Medulla oblongata (tissue), 1 donor: Measurements from ENCODE around the gene STMN3.
"Not testable (repeated sequence)": the region's sequence is repeated elsewhere in the genome, so short reads cannot be mapped to it uniquely, and the experiment has no call there.

ENCODE experiments used
- DNase-seq: peaks from one replicate; pipeline ENCODE4 v3.0.0-alpha.2; 2015; ENCODE audit errors: extremely low spot score

STMN3 gene

GRCh38 chr20:63636752-63637628 lies 16.2 kb downstream of the STMN3 start:
- DNase-seq: no peak

GRCh38 chr20:63635431-63636141 lies 17.6 kb downstream of the STMN3 start:
- DNase-seq: peak; percentile 34

GRCh38 chr20:63633732-63634131 lies 19.5 kb downstream of the STMN3 start:
- DNase-seq: no peak

- not testable (repeated sequence) for DNase-seq
These were observed 21.8 kb downstream of the STMN3 start for GRCh38 chr20:63631426-63631825.

GRCh38 chr20:63630956-63631355 lies 22.3 kb downstream of the STMN3 start:
- DNase-seq: not testable (repeated sequence)

- peak; percentile 44 for DNase-seq
These were observed 24.8 kb downstream of the STMN3 start for GRCh38 chr20:63628246-63628975.

- DNase-seq: no peak
These were observed 25.4 kb downstream of the STMN3 start for GRCh38 chr20:63627751-63628245.

- DNase-seq: peak; percentile 95
These were observed 26.0 kb downstream of the STMN3 start for GRCh38 chr20:63627129-63627750.

- DNase-seq: peak; percentile 76
These were observed 26.6 kb downstream of the STMN3 start, which contains the start of gene GMEB2 for GRCh38 chr20:63626424-63627128. GMEB2 (minus strand) TSS chr20:63627101; CDS start chr20:63619397, 7,704 bp downstream.

- DNase-seq: no peak
These were observed 27.3 kb downstream of the STMN3 start for GRCh38 chr20:63625771-63626423.

GRCh38 chr20:63624486-63624885 lies 28.7 kb downstream of the STMN3 start:
- DNase-seq: no peak

- no peak for DNase-seq
These were observed 30.5 kb downstream of the STMN3 start for GRCh38 chr20:63622732-63623131.

- no peak for DNase-seq
These were observed 31.1 kb downstream of the STMN3 start for GRCh38 chr20:63622096-63622495.

GRCh38 chr20:63620991-63621390 lies 32.2 kb downstream of the STMN3 start:
- no peak for DNase-seq

GRCh38 chr20:63619505-63619904 lies 33.7 kb downstream of the STMN3 start:
- DNase-seq: no peak

- DNase-seq: no peak
These were observed 34.1 kb downstream of the STMN3 start for GRCh38 chr20:63619086-63619485.

- DNase-seq: no peak
These were observed 34.8 kb downstream of the STMN3 start for GRCh38 chr20:63618291-63618980.

- no peak for DNase-seq
These were observed 35.4 kb downstream of the STMN3 start for GRCh38 chr20:63617876-63618265.

- no peak for DNase-seq
These were observed 35.9 kb downstream of the STMN3 start for GRCh38 chr20:63617092-63617875.
